ENCODE measurements around the gene SRGAP1.

GRCh38 chr12:64122995-64123394 lies 278.5 kb downstream of the SRGAP1 start:
- TF ChIP-seq CTCF (IDR thresholded peaks at IDR 0.05) (no peak), EZH2 (IDR thresholded peaks at IDR 0.05) (no peak), EZH2phosphoT487 (IDR thresholded peaks at IDR 0.05) (no peak)
